T-helper 17 cell (primary cell): ENCODE measurements around the gene WDR72. TPM values are rescaled to one million over a fixed set of nuclear protein-coding genes. Genes with fewer than 3 reads are reported as not detected.
"Not testable (repeated sequence)": the region's sequence is repeated elsewhere in the genome, so short reads cannot be mapped to it uniquely, and the experiment has no call there.

Experiments
- ATAC-seq: fragments of 150-1000 bp; cut with Tn5 transposase; 2 replicates; pipeline ENCODE4 v1.10.0; 2021; ENCODE audit warnings: mild to moderate bottlenecking, moderate library complexity
- DNase-seq, 3 donors: peaks; one replicate each; pipeline versions ENCODE4 v3.0.0 to v3.0.0-alpha.2; 2020 to 2021
- H3K9me3 ChIP-seq: one replicate; pipeline ENCODE4 v1.7.0; 2013; ENCODE audit warnings: low read length, mild to moderate bottlenecking; ENCODE audit not compliant: control insufficient read depth, poor library complexity, severe bottlenecking
- H3K27ac Mint-ChIP-seq: one replicate; pipeline ENCODE4 v1.8.0; 2022; ENCODE audit warnings: mild to moderate bottlenecking, moderate library complexity, mixed read lengths
- H3K27me3 Mint-ChIP-seq: one replicate; pipeline ENCODE4 v1.8.0; 2022; ENCODE audit warnings: mixed read lengths
- H3K36me3 Mint-ChIP-seq: one replicate; pipeline ENCODE4 v1.8.0; 2022; ENCODE audit warnings: low read depth, mixed read lengths
- H3K4me1 Mint-ChIP-seq: one replicate; pipeline ENCODE4 v1.8.0; 2022; ENCODE audit warnings: mild to moderate bottlenecking, mixed read lengths
- H3K4me3 Mint-ChIP-seq: one replicate; pipeline ENCODE4 v1.8.0; 2022; ENCODE audit warnings: mild to moderate bottlenecking, moderate library complexity, mixed read lengths
- total RNA-seq, 4 donors: library from RNA in 2 of 4; stranded (reverse) in 2 of 4; gene quantifications; one replicate each; pipeline ENCODE4 v1.2.3 and lab custom pipeline; 2022 to 2026

WDR72 gene
- total RNA-seq (not detected), total RNA-seq (lab: John Stamatoyannopoulos, UW) (0 reads per million in 2 donors)

DNA sequence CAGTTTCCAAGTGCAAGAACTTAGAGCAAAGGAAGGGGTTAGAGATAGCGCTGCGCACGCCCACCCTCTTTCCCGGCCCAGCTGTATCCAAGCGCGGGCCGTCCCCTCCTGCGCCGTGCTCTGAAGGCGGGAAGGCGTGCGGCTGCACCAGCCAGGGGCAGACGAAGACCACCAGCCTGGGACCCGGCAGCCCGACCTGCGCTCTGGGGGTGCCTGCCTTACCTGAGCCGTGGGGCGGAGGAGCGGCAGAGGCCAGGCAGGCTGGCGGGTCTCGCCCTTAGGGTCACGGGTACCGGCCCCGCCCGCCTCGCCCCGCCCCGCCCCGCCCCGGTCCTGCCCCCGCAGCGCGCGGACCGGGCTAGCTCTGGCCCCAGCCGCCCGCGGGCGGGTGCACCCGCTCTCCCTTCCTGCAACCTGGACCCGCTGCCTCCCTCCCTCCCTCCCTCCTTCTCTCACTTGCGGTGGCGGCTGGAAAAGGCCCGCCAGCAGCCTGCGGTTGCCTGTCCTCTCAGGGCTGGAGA lies at the start of gene WDR72:
TSS of gene WDR72 (minus strand) at position 253 of the 521 bp plus-strand sequence. CDS start 26,514 bp downstream, outside the sequence.
- H3K4me1 Mint-ChIP-seq: no peaks in the 10 kb centered on the region
- no peak within 1 kb of the TSS for H3K4me3 Mint-ChIP-seq
- H3K27ac Mint-ChIP-seq: no peak within 1 kb of the TSS
- peaks cover 2% of the 10 kb centered on the region for H3K36me3 Mint-ChIP-seq
- H3K9me3 ChIP-seq: no peaks in the 10 kb centered on the region
- H3K27me3 Mint-ChIP-seq: peaks cover 43% of the 10 kb centered on the region
- DNase-seq (no peak), ATAC-seq (no peak)

DNA sequence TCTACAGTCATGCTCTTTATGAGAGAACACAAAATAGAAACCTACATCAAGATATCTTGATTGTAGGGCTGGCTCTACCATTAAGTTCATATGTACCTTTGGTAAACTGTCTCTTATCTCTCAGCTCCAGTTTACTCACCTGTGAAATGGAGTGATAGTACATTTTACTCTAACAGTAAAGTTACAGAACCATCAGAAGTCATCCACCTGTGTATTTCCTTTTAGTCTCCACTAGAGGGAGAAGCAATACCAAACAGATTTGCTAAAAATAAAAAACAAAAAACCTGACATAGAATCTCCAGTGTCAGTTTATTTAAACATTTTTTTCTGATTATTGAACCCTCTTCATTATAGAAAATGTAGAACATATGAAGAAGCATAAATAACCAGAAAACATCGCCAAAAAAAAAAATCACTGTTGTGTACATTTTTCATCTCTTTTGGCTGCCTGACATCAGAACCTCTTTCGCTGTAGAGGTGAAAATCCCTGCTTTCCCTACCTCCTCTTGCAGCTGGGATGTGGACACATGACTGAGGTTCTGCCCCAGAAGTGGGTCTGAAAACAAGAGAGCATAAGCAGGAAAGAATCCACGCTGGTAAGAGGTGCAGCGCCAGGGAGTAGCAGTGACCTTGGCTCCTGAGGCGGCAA lies 48.7 kb upstream of the WDR72 start:
- H3K36me3 Mint-ChIP-seq: no peaks in the 10 kb centered on the region
- H3K4me3 Mint-ChIP-seq: no peak overlapping the region
- H3K9me3 ChIP-seq: no peaks in the 10 kb centered on the region
- DNase-seq (no peak), ATAC-seq (no peak)
- H3K27ac Mint-ChIP-seq: no peak overlapping the region
- no peaks in the 10 kb centered on the region for H3K4me1 Mint-ChIP-seq
- peaks cover 7% of the 10 kb centered on the region for H3K27me3 Mint-ChIP-seq

DNA sequence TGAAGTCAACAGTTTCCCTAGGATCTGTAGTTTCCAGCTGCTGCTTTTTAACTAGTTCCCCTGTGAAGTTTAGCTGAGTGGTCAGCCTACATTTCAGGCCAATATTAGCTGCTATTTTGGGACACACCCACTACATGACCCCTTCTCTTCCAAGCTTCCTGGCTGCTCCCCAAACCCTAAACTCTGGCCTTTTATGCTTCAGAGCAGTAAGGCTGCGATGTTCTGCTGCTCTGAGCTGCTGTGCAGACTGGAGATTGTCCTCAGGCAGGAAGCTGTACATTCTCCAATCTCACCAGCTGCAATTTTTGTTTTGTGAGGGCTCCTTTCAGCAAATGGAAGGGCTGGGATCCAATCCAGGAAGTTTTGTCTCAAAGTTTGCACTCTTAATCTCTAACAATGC lies 48.0 kb upstream of the WDR72 start:
- Mint-ChIP-seq H3K4me3 (no peak overlapping the region), H3K27me3 (peaks cover 7% of the 10 kb centered on the region), H3K4me1 (no peaks in the 10 kb centered on the region), H3K27ac (no peak overlapping the region), H3K36me3 (no peaks in the 10 kb centered on the region)
- ATAC-seq (no peak), DNase-seq (no peak)
- no peaks in the 10 kb centered on the region for H3K9me3 ChIP-seq

DNA sequence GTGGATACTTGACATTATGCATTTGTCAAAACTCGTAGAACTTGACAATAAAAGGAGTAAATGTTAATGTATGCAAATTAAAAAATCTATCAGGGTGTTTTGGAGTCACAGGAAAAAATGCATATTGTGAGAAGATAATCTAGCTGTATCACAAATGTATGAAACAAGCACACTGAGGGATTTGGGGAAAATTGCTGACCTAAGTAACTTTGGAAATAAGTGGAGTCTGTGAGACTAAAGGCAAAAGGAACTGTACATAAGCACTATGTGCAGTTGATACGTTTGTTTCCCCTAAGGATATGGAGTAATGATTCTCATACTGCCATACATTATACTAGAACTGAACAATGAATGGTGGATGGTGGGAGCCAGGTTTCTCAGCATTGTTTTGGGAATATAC lies 43.2 kb upstream of the WDR72 start:
- no peak overlapping the region for H3K4me3 Mint-ChIP-seq
- no peak overlapping the region for H3K27ac Mint-ChIP-seq
- H3K27me3 Mint-ChIP-seq: no peaks in the 10 kb centered on the region
- no peak for DNase-seq
- H3K4me1 Mint-ChIP-seq: no peaks in the 10 kb centered on the region
- no peaks in the 10 kb centered on the region for H3K36me3 Mint-ChIP-seq
- no peak for ATAC-seq
- no peaks in the 10 kb centered on the region for H3K9me3 ChIP-seq

DNA sequence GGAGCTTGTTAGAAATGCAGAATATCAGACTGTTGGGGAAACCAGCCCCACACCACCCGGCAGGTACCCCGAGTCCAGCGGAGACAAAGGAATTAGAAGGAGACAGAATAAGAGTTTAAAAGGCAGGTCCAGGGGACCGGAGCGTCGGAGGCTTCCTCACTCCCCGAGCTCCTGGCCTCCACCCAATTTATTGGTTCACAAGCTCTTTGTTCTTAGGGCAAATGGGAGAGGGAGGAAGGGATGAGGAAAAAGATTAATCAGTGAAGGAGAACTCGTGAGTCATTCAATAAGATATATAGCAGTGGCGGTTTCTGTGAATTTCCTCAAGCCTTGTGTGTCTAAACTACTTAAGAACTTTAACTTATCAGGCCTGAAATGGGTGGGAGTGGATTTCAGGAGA lies 32.1 kb upstream of the WDR72 start:
- no peaks in the 10 kb centered on the region for H3K36me3 Mint-ChIP-seq
- H3K27ac Mint-ChIP-seq: no peak overlapping the region
- H3K27me3 Mint-ChIP-seq: peaks cover 14% of the 10 kb centered on the region
- no peak overlapping the region for H3K4me3 Mint-ChIP-seq
- DNase-seq (no peak), ATAC-seq (no peak)
- H3K4me1 Mint-ChIP-seq: no peaks in the 10 kb centered on the region
- H3K9me3 ChIP-seq: no peaks in the 10 kb centered on the region

DNA sequence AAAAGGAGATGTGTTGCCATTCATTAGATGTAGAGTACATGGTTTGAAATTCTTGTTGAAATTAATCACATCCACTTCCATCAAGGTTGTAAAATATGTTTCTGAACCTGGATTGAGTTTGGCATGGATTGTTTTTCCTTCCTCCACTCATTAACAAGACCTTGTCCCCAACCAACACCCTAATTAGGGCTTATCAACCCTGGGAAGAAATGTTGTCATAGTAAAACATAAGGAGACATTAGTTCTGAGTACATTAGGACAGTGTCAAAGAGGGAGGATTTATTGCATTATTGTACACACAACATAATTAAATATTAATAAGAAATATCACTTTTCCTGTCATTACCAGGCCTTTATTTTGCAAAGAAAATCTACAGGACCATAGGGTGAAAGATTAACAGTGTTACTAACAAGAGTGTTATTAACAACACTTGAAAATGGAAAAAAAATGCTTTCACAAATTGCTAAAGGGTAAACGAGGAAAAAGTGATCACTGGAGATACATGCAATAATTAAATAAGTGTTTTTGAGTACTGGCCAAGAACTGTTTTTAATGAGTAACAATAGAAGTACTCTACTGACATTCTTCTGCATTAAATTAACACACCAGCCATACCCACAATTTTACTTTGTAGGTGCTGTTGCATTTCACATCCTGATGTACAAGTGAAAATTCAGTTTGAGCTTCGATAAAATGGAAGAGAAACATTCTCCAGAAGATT lies 30.4 kb upstream of the WDR72 start:
- DNase-seq (no peak), ATAC-seq (no peak)
- Mint-ChIP-seq H3K27ac (no peak overlapping the region), H3K27me3 (peaks cover 14% of the 10 kb centered on the region), H3K4me3 (no peak overlapping the region), H3K36me3 (no peaks in the 10 kb centered on the region), H3K4me1 (no peaks in the 10 kb centered on the region)
- H3K9me3 ChIP-seq: no peaks in the 10 kb centered on the region

DNA sequence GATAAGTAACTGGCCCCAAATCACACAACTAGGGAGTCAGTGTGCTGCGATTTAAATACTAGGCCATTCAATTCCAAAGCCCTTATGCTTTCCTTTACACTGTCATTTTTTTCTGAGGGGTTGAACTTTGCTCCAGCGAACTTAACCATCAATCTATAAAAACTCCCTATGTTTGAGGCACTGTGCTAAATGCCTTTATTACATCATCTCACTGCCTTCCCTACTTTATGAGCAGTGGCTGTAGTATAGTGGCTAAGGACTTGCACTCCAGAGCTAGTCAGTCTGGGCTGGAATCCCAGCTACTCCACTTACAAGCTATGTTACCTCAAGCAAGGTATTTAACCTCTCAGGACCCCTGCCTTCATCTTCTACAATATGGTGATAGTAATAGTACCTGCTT lies 26.9 kb upstream of the WDR72 start:
- no peaks in the 10 kb centered on the region for H3K4me1 Mint-ChIP-seq
- ATAC-seq (no peak), DNase-seq (no peak)
- no peak overlapping the region for H3K4me3 Mint-ChIP-seq
- H3K27me3 Mint-ChIP-seq: peaks cover 5% of the 10 kb centered on the region
- H3K27ac Mint-ChIP-seq: no peak overlapping the region
- no peaks in the 10 kb centered on the region for H3K9me3 ChIP-seq
- H3K36me3 Mint-ChIP-seq: no peaks in the 10 kb centered on the region

DNA sequence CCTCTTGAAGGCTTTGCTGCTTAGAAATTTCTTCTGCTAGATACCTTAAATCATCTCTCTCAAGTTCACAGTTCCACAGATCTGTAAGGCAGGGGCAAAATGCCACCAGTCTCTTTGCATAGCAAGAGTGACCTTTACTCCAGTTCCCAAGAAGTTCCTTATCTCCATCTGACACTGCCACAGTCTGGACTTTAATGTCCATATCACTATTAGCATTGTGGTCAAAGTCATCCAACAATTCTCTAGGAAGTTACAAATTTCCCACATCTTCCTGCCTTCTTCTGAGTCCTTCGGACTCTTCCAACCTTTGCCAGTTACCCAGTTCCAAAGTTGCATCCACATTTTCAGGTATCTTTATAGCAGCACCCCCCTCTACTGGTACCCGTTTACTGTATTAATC lies 25.8 kb upstream of the WDR72 start:
- H3K9me3 ChIP-seq, H3K4me3 Mint-ChIP-seq, ATAC-seq, H3K36me3 Mint-ChIP-seq, H3K27me3 Mint-ChIP-seq, H3K4me1 Mint-ChIP-seq, DNase-seq, H3K27ac Mint-ChIP-seq: not testable (repeated sequence)

DNA sequence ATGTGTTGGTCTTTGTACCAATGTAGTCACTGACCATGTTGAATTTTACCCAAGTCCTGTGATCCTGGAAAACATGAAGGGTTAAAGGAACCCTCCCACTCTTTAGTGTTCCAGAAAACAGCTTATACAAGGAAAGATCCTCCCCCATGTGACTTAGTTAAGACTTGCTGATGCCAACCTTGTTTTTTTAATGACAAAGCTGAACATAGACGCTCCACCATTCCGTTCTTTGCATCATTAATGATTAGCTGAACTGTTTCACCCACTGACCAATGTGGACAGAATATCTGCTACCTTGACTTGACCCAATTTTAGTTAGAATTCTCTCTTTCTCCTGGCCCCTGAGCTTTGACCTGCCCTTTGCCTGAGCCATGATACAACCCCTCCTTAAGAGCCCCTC lies 3.5 kb upstream of the WDR72 start:
- H3K4me1 Mint-ChIP-seq: no peaks in the 10 kb centered on the region
- DNase-seq (no peak), ATAC-seq (no peak)
- peaks cover 2% of the 10 kb centered on the region for H3K36me3 Mint-ChIP-seq
- H3K4me3 Mint-ChIP-seq: no peak overlapping the region
- H3K27ac Mint-ChIP-seq: no peak overlapping the region
- H3K27me3 Mint-ChIP-seq: peaks cover 31% of the 10 kb centered on the region
- no peaks in the 10 kb centered on the region for H3K9me3 ChIP-seq

DNA sequence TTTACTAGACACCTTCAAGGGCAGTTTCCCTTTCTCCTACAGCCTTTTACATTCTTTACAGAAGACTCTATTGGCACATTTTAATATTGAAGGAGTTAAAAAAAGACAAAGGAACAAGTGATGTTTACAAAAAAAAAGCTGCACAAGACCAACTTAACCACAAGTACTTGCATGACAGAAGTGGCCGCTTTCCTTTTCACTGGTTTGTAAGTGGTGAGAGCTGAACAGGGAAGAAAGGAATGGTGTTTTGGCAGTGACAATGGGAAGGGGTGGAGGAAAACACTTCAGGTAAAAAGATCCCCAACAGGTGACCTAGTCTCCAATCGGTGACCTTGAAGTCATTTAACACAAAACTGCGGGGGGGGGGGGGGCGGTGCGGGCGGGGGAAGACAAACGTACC lies 1.1 kb downstream of the WDR72 start:
- no peak overlapping the region for H3K4me3 Mint-ChIP-seq
- ATAC-seq: no peak
- H3K27me3 Mint-ChIP-seq: peaks cover 50% of the 10 kb centered on the region
- H3K4me1 Mint-ChIP-seq: no peaks in the 10 kb centered on the region
- no peak overlapping the region for H3K27ac Mint-ChIP-seq
- peaks cover 2% of the 10 kb centered on the region for H3K36me3 Mint-ChIP-seq
- DNase-seq: no peak
- no peaks in the 10 kb centered on the region for H3K9me3 ChIP-seq

DNA sequence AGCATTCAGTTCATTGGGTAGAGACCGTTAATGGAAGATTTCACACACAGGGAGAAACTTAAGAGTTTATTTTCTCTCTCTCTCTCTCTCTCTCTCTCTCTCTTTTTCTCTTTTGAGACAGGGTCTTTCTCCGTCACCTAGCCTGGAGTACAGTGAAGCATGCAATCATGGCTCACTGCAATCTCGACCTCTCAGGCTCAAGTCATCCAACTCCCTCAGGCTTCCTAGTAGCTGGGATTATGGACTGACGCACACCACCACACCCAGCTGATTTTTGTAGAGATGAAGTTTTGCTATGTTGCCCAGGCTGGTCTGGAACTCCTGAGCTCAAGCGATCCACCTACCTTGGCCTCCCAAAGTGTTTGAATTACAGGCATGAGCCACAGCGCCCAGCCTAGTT lies 1.6 kb downstream of the WDR72 start:
- Mint-ChIP-seq H3K4me3 (no peak overlapping the region), H3K36me3 (peaks cover 2% of the 10 kb centered on the region), H3K27ac (no peak overlapping the region), H3K27me3 (peaks cover 45% of the 10 kb centered on the region), H3K4me1 (no peaks in the 10 kb centered on the region)
- DNase-seq: no peak
- H3K9me3 ChIP-seq: no peaks in the 10 kb centered on the region
- no peak for ATAC-seq

DNA sequence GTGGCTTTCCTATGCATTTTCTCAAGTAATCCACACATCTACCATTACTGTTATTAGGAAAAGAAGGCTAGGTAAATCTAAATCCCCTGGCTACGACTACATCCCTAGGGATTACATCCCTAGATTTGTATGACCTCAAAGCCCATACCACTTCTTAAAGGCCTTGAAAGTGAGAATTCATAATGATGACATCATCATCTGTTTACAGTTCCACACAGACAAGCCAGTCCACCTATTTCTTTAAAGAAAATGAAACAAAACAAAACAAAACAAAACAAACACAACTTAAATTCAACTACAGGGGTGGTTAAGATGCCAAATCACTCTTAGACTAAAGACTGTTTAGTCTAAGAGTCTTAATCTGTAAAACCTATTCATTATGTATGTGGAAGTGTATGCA lies 5.7 kb downstream of the WDR72 start:
- ATAC-seq (no peak), DNase-seq (no peak)
- H3K4me1 Mint-ChIP-seq: no peaks in the 10 kb centered on the region
- H3K36me3 Mint-ChIP-seq: no peaks in the 10 kb centered on the region
- no peak overlapping the region for H3K4me3 Mint-ChIP-seq
- H3K9me3 ChIP-seq: no peaks in the 10 kb centered on the region
- H3K27ac Mint-ChIP-seq: no peak overlapping the region
- H3K27me3 Mint-ChIP-seq: peaks cover 29% of the 10 kb centered on the region

DNA sequence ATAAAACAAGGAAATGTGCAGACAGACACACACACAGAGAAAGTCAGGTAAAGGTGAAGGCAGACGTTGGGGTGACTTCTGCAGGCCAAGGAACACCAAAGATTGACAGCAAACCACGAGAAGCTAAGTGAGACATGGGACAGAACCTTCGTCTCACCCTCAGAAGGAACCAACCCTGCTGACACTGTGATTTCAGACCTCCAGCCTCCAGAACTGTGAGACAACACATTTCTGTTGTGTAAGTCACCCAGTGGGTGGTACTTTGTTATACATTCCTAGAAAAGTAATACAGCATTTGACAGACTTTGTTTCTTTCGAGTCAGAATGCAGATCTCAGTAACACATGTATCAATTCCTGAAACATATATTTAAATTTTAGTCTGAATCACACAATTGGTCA lies 7.1 kb downstream of the WDR72 start:
- Mint-ChIP-seq H3K36me3 (no peaks in the 10 kb centered on the region), H3K27ac (no peak overlapping the region), H3K27me3 (peaks cover 24% of the 10 kb centered on the region), H3K4me1 (no peaks in the 10 kb centered on the region), H3K4me3 (no peak overlapping the region)
- H3K9me3 ChIP-seq: no peaks in the 10 kb centered on the region
- ATAC-seq: no peak
- DNase-seq: no peak
